SK-N-SH (cell line): ENCODE data around the gene GPR171. TPM values are rescaled to one million over a fixed set of nuclear protein-coding genes. Genes with fewer than 3 reads are reported as not detected.
A peak's percentile ranks its signal among the peaks of the same experiment; 100 is the strongest.

ENCODE experiments used
- CTCF ChIA-PET: fragments of 300-600, 350-600 bp; formaldehyde crosslinking; extraction: SDS; loops from one replicate; lab custom pipeline; 2021; lab: Yijun Ruan, JAX
- POLR2A ChIA-PET: fragments of 350-600 bp; sonication (Branson Sonifier 250); formaldehyde crosslinking; extraction: SDS; loops from one replicate; lab custom pipeline; 2020; ENCODE audit warnings: antibody characterized with exemption, inconsistent platforms; lab: Yijun Ruan, JAX
- DNase-seq: peaks from one replicate; pipeline ENCODE4 v3.0.0; 2012
- H2AFZ ChIP-seq: fragments of 200-600 bp; sonication (generic); 2 replicates; pipeline ENCODE4 v1.8.1; 2016; ENCODE audit warnings: antibody characterized with exemption, mild to moderate bottlenecking, low read depth
- H3F3A ChIP-seq: fragments of 200-600 bp; sonication (generic); replicated peaks from 2 replicates; pipeline ENCODE3; 2016; ENCODE audit warnings: antibody characterized with exemption, mild to moderate bottlenecking; ENCODE audit not compliant: insufficient read depth
- H3K27ac ChIP-seq, 2 experiments: fragments of 200-500 bp in 1 of 2; fragments of 200-600 bp in 1 of 2; sonication (Bioruptor generic) in 1 of 2; sonication (generic), shearing (Covaris generic) in 1 of 2; 2 replicates each; pipeline versions ENCODE4 v1.5.1 to v1.6.1; 2014 to 2016; ENCODE audit warnings: low read depth in 2 of 2, inconsistent platforms in 1 of 2, low read length in 1 of 2, mild to moderate bottlenecking in 1 of 2, mixed read lengths in 1 of 2
- H3K27me3 ChIP-seq: fragments of 200-600 bp; sonication (generic), shearing (Covaris generic); 2 replicates; pipeline ENCODE4 v1.6.1; 2016; ENCODE audit warnings: mixed run types; ENCODE audit not compliant: insufficient read depth
- H3K36me3 ChIP-seq, 2 experiments: fragments of 200-500 bp in 1 of 2; fragments of 200-600 bp in 1 of 2; sonication (Bioruptor generic) in 1 of 2; sonication (generic) in 1 of 2; replicated peaks in 1 of 2; 2 replicates each; pipeline versions ENCODE3 to v1.5.1; 2014 to 2016; ENCODE audit warnings: low read length in 1 of 2, mild to moderate bottlenecking in 1 of 2; ENCODE audit not compliant: insufficient read depth in 2 of 2, control insufficient read depth in 1 of 2
- H3K4me1 ChIP-seq, 2 experiments: fragments of 200-500 bp in 1 of 2; fragments of 200-600 bp in 1 of 2; sonication (Bioruptor generic) in 1 of 2; sonication (generic), shearing (Covaris generic) in 1 of 2; 2 replicates each; pipeline versions ENCODE4 v1.5.1 to v1.6.1; 2014 to 2016; ENCODE audit warnings: low read depth in 1 of 2, low read length in 1 of 2, mixed run types in 1 of 2; ENCODE audit not compliant: insufficient read depth in 2 of 2, control insufficient read depth in 1 of 2
- H3K4me2 ChIP-seq: fragments of 200-600 bp; sonication (generic), shearing (Covaris generic); 2 replicates; pipeline ENCODE4 v1.6.1; 2017; ENCODE audit warnings: mixed run types
- H3K4me3 ChIP-seq, 2 experiments: fragments of 200-500 bp in 1 of 2; fragments of 200-600 bp in 1 of 2; sonication (Bioruptor generic) in 1 of 2; sonication (generic), shearing (Covaris generic) in 1 of 2; 2 replicates each; pipeline versions ENCODE4 v1.5.1 to v1.8.1; 2014 to 2016; ENCODE audit warnings: low read depth in 2 of 2, inconsistent platforms in 1 of 2, low read length in 1 of 2, mild to moderate bottlenecking in 1 of 2, mixed read lengths in 1 of 2, moderate library complexity in 1 of 2
- H3K79me2 ChIP-seq: fragments of 200-600 bp; sonication (generic); 2 replicates; pipeline ENCODE4 v1.8.1; 2017; ENCODE audit warnings: mild to moderate bottlenecking; ENCODE audit not compliant: insufficient read depth
- H3K9ac ChIP-seq: fragments of 200-600 bp; sonication (generic); 2 replicates; pipeline ENCODE4 v1.6.1; 2017; ENCODE audit warnings: mixed run types
- H3K9me2 ChIP-seq: fragments of 200-600 bp; sonication (generic); 2 replicates; pipeline ENCODE4 v1.6.1; 2017; ENCODE audit warnings: mixed run types
- H3K9me3 ChIP-seq: fragments of 200-600 bp; sonication (generic); 2 replicates; pipeline ENCODE4 v1.6.1; 2017; ENCODE audit warnings: mixed run types, mild to moderate bottlenecking, moderate library complexity
- H4K20me1 ChIP-seq: fragments of 200-600 bp; sonication (generic); 2 replicates; pipeline ENCODE4 v1.6.1; 2017; ENCODE audit warnings: mild to moderate bottlenecking, mixed run types; ENCODE audit not compliant: insufficient read depth
- CHD2 ChIP-seq: fragments of 150-350 bp; IDR thresholded peaks from 2 replicates; pipeline ENCODE4 v1.6.1; 2018; ENCODE audit warnings: low read length; ENCODE audit not compliant: partially characterized antibody
- EP300 ChIP-seq, 2 experiments: IDR thresholded peaks; 2 replicates each; pipeline versions ENCODE4 v1.4.0 to v1.6.1; 2012; ENCODE audit warnings: borderline replicate concordance in 1 of 2, low read depth in 1 of 2, low read length in 1 of 2
- FOSL2 ChIP-seq: IDR thresholded peaks from 2 replicates; pipeline ENCODE4 v1.4.0; 2012; ENCODE audit warnings: low read depth, mild to moderate bottlenecking, moderate library complexity, borderline replicate concordance
- FOXM1 ChIP-seq: IDR thresholded peaks from 2 replicates; pipeline ENCODE4 v1.4.0; 2012; ENCODE audit warnings: low read depth, mild to moderate bottlenecking
- GATA2 ChIP-seq: sonication (generic); formaldehyde crosslinking; IDR thresholded peaks from 2 replicates; pipeline ENCODE4 v1.5.0; 2020; ENCODE audit warnings: mild to moderate bottlenecking, missing genetic modification reagents
- JUND ChIP-seq: IDR thresholded peaks from 2 replicates; pipeline ENCODE4 v1.4.0; 2012
- MEF2A ChIP-seq: IDR thresholded peaks from 2 replicates; pipeline ENCODE4 v1.4.0; 2012; ENCODE audit warnings: low read depth, borderline replicate concordance
- MXI1 ChIP-seq: IDR thresholded peaks from 2 replicates; pipeline ENCODE4 v1.6.1; 2012; ENCODE audit warnings: mild to moderate bottlenecking, low read depth, low read length, improper control_type of control experiment
- NFIC ChIP-seq: IDR thresholded peaks from 2 replicates; pipeline ENCODE4 v1.4.0; 2012; ENCODE audit warnings: borderline replicate concordance
- NRF1 ChIP-seq: IDR thresholded peaks from 2 replicates; pipeline ENCODE4 v1.6.1; 2012; ENCODE audit warnings: low read depth, mild to moderate bottlenecking, low read length
- POLR2AphosphoS5 ChIP-seq: IDR thresholded peaks from 2 replicates; pipeline ENCODE4 v1.6.1; 2012; ENCODE audit warnings: low read depth, low read length
- SMC3 ChIP-seq: IDR thresholded peaks from 2 replicates; pipeline ENCODE4 v1.6.1; 2012; ENCODE audit warnings: low read depth, low read length, improper control_type of control experiment
- TCF12 ChIP-seq: IDR thresholded peaks from 2 replicates; pipeline ENCODE4 v1.4.0; 2012
- TEAD4 ChIP-seq: IDR thresholded peaks from 2 replicates; pipeline ENCODE4 v1.4.0; 2012; ENCODE audit warnings: mild to moderate bottlenecking, borderline replicate concordance; ENCODE audit not compliant: insufficient read depth
- WGBS: methylation state at CpG from one replicate; pipeline ENCODE4 v1.1.6; 2017; ENCODE audit warnings: low lambda C conversion rate; 5-methylcytosine and 5-hydroxymethylcytosine counted together
- polyA plus RNA-seq, 3 experiments: library from polyadenylated mRNA; depleted of rRNA; stranded (reverse); fragments of >200 nt; gene quantifications; 2 replicates each; pipeline ENCODE4 v1.2.3, GENCODE V29; 2012
- TF ChIP-seq, protein P1 (sequence below): IDR thresholded peaks from 2 replicates; pipeline ENCODE4 v1.4.0; 2012; ENCODE audit warnings: low read depth
- TF ChIP-seq, protein P2 (sequence below): fragments of 150-350 bp; IDR thresholded peaks from 2 replicates; pipeline ENCODE4 v1.6.1; 2016; ENCODE audit warnings: mild to moderate bottlenecking, low read depth, low read length
- TF ChIP-seq, protein P3 (sequence below): IDR thresholded peaks from 2 replicates; pipeline ENCODE4; 2012

GPR171 gene
- polyA plus RNA-seq, 1 of the 3 experiments (the other 2 are of a cell fraction), result not detected

DNA sequence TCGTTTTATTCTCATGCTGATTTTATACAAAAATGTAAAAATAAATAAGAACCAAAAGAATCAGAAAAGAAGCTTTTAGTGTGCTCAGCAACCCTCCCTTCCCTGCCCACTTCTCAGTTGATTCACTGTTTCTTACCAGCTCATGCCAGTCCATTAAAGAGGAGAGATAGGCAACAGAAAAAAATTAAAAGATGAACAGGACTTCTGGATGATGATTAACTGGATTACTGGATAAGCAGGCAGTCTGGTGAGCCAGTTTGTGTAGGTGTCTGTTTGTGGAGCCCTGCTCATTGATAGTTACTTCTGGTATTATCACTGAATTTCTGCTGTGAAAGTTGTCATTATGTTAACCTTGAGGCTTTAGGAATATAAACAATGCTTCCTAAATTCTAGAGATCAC lies 15.1 kb upstream of the GPR171 start (continued):
- no peak for TF ChIP-seq GATA2 (CRISPR knock-in tag)
- TF ChIP-seq CHD2, result peak; percentile 45
- TF ChIP-seq, all 33 proteins: peak for 3

DNA sequence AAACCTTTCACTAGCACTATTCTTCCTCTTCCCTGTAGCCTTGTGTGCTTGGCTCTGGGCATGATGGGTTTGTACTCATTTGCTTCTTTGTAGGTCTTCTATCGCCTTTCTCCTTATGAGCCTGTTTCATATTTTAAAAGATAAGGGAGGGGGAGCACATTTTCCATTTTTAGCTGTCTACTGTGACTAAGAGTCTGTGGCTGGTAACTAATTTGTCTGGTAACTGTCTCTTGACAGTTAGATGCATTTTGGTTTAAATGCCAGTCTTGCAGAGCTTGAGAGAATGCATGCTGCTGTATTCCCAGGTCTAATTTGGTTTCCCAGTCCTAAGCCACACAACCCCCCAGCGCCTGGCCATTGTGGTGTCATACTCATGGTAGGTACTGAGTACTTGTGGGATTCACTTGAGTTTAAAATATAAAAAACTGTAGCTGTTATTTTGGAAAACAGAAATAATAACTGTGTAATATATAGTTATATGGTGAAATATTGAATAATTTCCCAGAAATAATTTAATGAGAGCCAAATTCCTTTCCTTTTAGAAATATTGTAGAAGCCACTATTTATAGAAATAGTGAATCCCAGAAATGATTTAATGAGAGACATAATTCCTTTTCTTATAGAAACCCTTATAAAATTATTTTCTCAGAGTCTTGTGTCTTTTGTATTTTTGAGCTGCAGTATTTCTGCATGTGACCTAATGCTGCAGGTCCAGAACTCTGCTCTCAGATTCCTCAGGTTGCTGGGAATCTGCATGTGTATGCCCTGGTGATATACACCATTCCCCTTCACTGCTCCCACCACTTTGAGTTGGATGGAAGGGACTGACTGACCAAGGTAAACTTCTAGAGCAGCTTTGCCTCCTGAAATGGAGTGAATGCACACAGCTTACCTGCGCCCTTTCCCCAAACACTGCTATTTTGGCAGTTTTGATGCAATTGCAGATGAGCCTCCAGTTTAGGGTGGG lies 13.9 kb upstream of the GPR171 start:
- Histone ChIP-seq H3K9me2 (no peaks in the 10 kb centered on the region), H3K27me3 (no peaks in the 10 kb centered on the region), H3F3A (peaks cover 33% of the 10 kb centered on the region), H2AFZ (no peak overlapping the region), H3K4me2 (peak overlapping the region; percentile 62; the same call in 1 of the 2 replicates), H3K79me2 (no peaks in the 10 kb centered on the region), H3K4me1 (peaks cover 13 to 22% of the 10 kb centered on the region in 2 experiments), H3K4me3 (no peak overlapping the region), H3K9me3 (no peaks in the 10 kb centered on the region), H4K20me1 (no peaks in the 10 kb centered on the region), H3K9ac (peak overlapping the region; percentile 59; the same call in 1 of the 2 replicates), H3K36me3 (no peaks in the 10 kb centered on the region), H3K27ac (peak overlapping the region; percentile 90 to 95)
- DNase-seq, result peak; percentile 13
- ChIA-PET CTCF (interaction anchor here (0.6 to 6.5 kb wide), 5 partner anchors 11 to 71 kb away, joined by 3 to 47 read pairs (median 6); no protein-coding TSS in a partner anchor), POLR2A (no interaction called here)
- peak; percentile 85 for TF ChIP-seq TCF12
- TF ChIP-seq NRF1, result no peak
- peak; percentile 34; the same call in 1 of the 2 replicates for TF ChIP-seq JUND
- TF ChIP-seq, protein P1, sequence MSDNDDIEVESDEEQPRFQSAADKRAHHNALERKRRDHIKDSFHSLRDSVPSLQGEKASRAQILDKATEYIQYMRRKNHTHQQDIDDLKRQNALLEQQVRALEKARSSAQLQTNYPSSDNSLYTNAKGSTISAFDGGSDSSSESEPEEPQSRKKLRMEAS, result no peak
- TF ChIP-seq MXI1, result 0 out of 2 replicates have a peak, but pooled peaks have one; percentile 12
- peak in 1 of 2 experiments; percentile 74; a peak in 2 of 4 replicates for TF ChIP-seq EP300 (IDR thresholded peaks at IDR 0.05; ENCODE audit: borderline replicate concordance in 1 of 2, low read depth in 1 of 2, low read length in 1 of 2)
- TF ChIP-seq, protein P2, sequence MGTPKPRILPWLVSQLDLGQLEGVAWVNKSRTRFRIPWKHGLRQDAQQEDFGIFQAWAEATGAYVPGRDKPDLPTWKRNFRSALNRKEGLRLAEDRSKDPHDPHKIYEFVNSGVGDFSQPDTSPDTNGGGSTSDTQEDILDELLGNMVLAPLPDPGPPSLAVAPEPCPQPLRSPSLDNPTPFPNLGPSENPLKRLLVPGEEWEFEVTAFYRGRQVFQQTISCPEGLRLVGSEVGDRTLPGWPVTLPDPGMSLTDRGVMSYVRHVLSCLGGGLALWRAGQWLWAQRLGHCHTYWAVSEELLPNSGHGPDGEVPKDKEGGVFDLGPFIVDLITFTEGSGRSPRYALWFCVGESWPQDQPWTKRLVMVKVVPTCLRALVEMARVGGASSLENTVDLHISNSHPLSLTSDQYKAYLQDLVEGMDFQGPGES, result no peak
- peak; percentile 77; the same call in 1 of the 2 replicates for TF ChIP-seq MEF2A
- peak; percentile 33; the same call in 1 of the 2 replicates for TF ChIP-seq FOSL2
- no peak for TF ChIP-seq SMC3
- TF ChIP-seq GATA2 (CRISPR knock-in tag), result no peak
- no peak for TF ChIP-seq NFIC
- TF ChIP-seq, protein P3, sequence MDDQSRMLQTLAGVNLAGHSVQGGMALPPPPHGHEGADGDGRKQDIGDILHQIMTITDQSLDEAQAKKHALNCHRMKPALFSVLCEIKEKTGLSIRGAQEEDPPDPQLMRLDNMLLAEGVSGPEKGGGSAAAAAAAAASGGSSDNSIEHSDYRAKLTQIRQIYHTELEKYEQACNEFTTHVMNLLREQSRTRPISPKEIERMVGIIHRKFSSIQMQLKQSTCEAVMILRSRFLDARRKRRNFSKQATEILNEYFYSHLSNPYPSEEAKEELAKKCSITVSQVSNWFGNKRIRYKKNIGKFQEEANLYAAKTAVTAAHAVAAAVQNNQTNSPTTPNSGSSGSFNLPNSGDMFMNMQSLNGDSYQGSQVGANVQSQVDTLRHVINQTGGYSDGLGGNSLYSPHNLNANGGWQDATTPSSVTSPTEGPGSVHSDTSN, result peak; percentile 78
- no peak for TF ChIP-seq TEAD4
- peak; percentile 41; the same call in 1 of the 2 replicates for TF ChIP-seq POLR2AphosphoS5
- TF ChIP-seq FOXM1, result no peak
- 42% methylated on average over 3 of the region's 3 CpGs for WGBS
